ENCODE measurements around the gene DPP4. TPM values are rescaled to one million over a fixed set of nuclear protein-coding genes. Genes with fewer than 3 reads are reported as not detected.
A peak's percentile ranks its signal among the peaks of the same experiment; 100 is the strongest.

The DPP4 gene
- total and polyA plus RNA-seq, 2 of the 13 experiments (the other 11 are each of a cell fraction or from before 2014, with no cell fraction given): 39.4 to 109 TPM

DNA sequence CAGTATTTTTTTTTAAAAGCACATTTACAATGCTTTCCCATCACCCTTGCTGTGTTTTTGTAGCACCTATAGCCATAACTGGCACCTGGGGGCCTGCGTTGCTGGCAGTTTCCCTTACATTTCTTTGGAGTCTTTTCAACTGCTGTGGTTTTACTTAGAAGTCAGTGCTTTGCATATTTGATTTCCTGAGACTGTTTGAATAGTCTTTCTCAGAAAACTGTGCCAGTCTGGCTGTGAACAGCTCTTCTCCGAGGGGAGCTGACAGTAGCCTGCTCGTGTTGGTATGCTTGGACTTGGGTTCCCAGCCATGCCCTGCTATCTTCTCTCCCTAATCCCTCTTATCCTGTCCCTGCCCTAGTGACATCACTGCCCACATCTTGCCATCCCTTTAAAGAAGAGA is 81.5 kb downstream of the DPP4 start:
- Histone ChIP-seq H3K9me3 (ENCODE audit: low read length) (no peaks in the 10 kb centered on the region), H2AFZ (ENCODE audit: low read length) (no peak overlapping the region), H3K9ac (ENCODE audit: insufficient read depth, low read depth, low read length) (no peak overlapping the region), H3K27me3 (ENCODE audit: control insufficient read depth in 1 of 2, insufficient read depth in 2 of 2, low read length in 2 of 2) (no peaks in the 10 kb centered on the region), H4K20me1 (ENCODE audit: insufficient read depth, low read length) (no peaks in the 10 kb centered on the region), H3K27ac (ENCODE audit: extremely low read length, insufficient read depth, low read length) (no peak overlapping the region), H3K4me3 (replicated peaks in 1 of 3; ENCODE audit: insufficient read depth in 1 of 3, low read depth in 2 of 3, low read length in 3 of 3) (no peak overlapping the region), H3K79me2 (ENCODE audit: insufficient read depth, low read length) (no peaks in the 10 kb centered on the region), H3K4me2 (ENCODE audit: low read depth, low read length) (no peak overlapping the region), H3K4me1 (ENCODE audit: insufficient read depth, low read length) (peaks cover 21% of the 10 kb centered on the region), H3K36me3 (replicated peaks in 1 of 2; ENCODE audit: control insufficient read depth in 1 of 2, insufficient read depth in 2 of 2, low read length in 2 of 2) (peaks cover 0 to 16% of the 10 kb centered on the region in 2 experiments; a peak in 3 of 5 replicates)
- DNase-seq (ENCODE audit: low spot score) (no peak), FAIRE-seq (no peak), ATAC-seq (no peak)
- TSS peak; percentile 35 for BruUV-seq (replicated peaks)
- intact Hi-C loops (cut with micrococcal nuclease; ENCODE audit: unreplicated experiment): no loop called here
- TF ChIP-seq TGIF2 (CRISPR knock-in tag; IDR thresholded peaks at IDR 0.05) (no peak), SMYD3 (CRISPR knock-in tag; IDR thresholded peaks at IDR 0.05) (no peak), IKZF4 (CRISPR knock-in tag; IDR thresholded peaks at IDR 0.05; ENCODE audit: borderline replicate concordance, low read depth, not compliant biosample characterization) (no peak), HOXA7 (CRISPR knock-in tag; IDR thresholded peaks at IDR 0.05) (no peak), MAFK (conservative IDR thresholded peaks at IDR 0.05 in 1 of 2, IDR thresholded peaks at IDR 0.05 in 1 of 2; ENCODE audit: low read length in 2 of 2) (no peak), ZNF598 (CRISPR knock-in tag; IDR thresholded peaks at IDR 0.05; ENCODE audit: borderline replicate concordance) (no peak), ZNF556 (CRISPR knock-in tag; IDR thresholded peaks at IDR 0.05; ENCODE audit: borderline replicate concordance) (no peak), ZFP62 (CRISPR knock-in tag; IDR thresholded peaks at IDR 0.05) (no peak), NCOA1 (CRISPR knock-in tag; IDR thresholded peaks at IDR 0.05) (no peak), PHF8 (CRISPR knock-in tag; IDR thresholded peaks at IDR 0.05) (no peak)
- in situ Hi-C loops (cut with HindIII; ENCODE audit: extremely low pct_ligation_motif_present, low pct_unique_long_range_greater_than_20kb): loop anchor here (25.0 kb wide), 1 partner anchor 320 kb away; the partner anchor contains the start of gene IFIH1
- POLR2A ChIA-PET: no interaction called here
- WGBS (ENCODE audit: low lambda C conversion rate): 94% methylated on average over 3 of the region's 3 CpGs
- CTCF ChIA-PET (ENCODE audit: low intra/inter-chr PET ratio, low total read pairs): no interaction called here

DNA sequence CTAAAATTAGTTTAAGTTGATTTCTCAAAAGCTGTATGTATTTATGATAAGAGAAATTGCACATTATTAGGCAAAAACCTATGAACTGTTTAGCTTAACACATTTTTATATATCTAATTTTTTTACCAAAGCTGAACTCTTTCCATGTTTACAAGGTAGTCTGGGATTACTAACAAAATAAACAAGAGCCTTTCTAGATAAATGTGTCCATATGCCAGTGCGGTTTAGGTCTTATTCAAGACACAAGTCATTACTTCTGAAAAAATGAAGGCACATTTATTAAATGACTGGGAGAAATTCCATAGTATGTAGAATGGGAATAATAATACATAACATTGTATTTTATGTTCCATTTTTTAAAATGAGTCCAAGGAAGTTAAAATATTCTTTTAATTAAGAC is 82.0 kb downstream of the DPP4 start:
- intact Hi-C loops (cut with micrococcal nuclease; ENCODE audit: unreplicated experiment): no loop called here
- H3K27me3 ChIP-seq (ENCODE audit: control insufficient read depth in 1 of 2, insufficient read depth in 2 of 2, low read length in 2 of 2): no peaks in the 10 kb centered on the region
- no peaks in the 10 kb centered on the region for H3K9me3 ChIP-seq (ENCODE audit: low read length)
- FAIRE-seq (no peak), DNase-seq (ENCODE audit: low spot score) (no peak), ATAC-seq (no peak)
- no peaks in the 10 kb centered on the region for H3K79me2 ChIP-seq (ENCODE audit: insufficient read depth, low read length)
- POLR2A ChIA-PET: no interaction called here
- peaks cover 20% of the 10 kb centered on the region for H3K4me1 ChIP-seq (ENCODE audit: insufficient read depth, low read length)
- no peak overlapping the region for H2AFZ ChIP-seq (ENCODE audit: low read length)
- CTCF ChIA-PET (ENCODE audit: low intra/inter-chr PET ratio, low total read pairs): no interaction called here
- H3K36me3 ChIP-seq (replicated peaks in 1 of 2; ENCODE audit: control insufficient read depth in 1 of 2, insufficient read depth in 2 of 2, low read length in 2 of 2): peaks cover 0 to 16% of the 10 kb centered on the region in 2 experiments; a peak in 3 of 5 replicates
- H3K27ac ChIP-seq (ENCODE audit: extremely low read length, insufficient read depth, low read length): no peak overlapping the region
- H4K20me1 ChIP-seq (ENCODE audit: insufficient read depth, low read length): no peaks in the 10 kb centered on the region
- 94% methylated on average over 1 of the region's 1 CpG for WGBS (ENCODE audit: low lambda C conversion rate)
- no peak overlapping the region for H3K9ac ChIP-seq (ENCODE audit: insufficient read depth, low read depth, low read length)
- no peak overlapping the region for H3K4me3 ChIP-seq (replicated peaks in 1 of 3; ENCODE audit: insufficient read depth in 1 of 3, low read depth in 2 of 3, low read length in 3 of 3)
- no TSS peak for BruUV-seq (replicated peaks)
- in situ Hi-C loops (cut with HindIII; ENCODE audit: extremely low pct_ligation_motif_present, low pct_unique_long_range_greater_than_20kb): loop anchor here (25.0 kb wide), 1 partner anchor 320 kb away; the partner anchor contains the start of gene IFIH1
- H3K4me2 ChIP-seq (ENCODE audit: low read depth, low read length): no peak overlapping the region
- TF ChIP-seq, protein P1, sequence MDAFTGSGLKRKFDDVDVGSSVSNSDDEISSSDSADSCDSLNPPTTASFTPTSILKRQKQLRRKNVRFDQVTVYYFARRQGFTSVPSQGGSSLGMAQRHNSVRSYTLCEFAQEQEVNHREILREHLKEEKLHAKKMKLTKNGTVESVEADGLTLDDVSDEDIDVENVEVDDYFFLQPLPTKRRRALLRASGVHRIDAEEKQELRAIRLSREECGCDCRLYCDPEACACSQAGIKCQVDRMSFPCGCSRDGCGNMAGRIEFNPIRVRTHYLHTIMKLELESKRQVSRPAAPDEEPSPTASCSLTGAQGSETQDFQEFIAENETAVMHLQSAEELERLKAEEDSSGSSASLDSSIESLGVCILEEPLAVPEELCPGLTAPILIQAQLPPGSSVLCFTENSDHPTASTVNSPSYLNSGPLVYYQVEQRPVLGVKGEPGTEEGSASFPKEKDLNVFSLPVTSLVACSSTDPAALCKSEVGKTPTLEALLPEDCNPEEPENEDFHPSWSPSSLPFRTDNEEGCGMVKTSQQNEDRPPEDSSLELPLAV (CRISPR knock-in tag; conservative IDR thresholded peaks at IDR 0.05; ENCODE audit: low read depth): no peak
- TF ChIP-seq, protein P2, sequence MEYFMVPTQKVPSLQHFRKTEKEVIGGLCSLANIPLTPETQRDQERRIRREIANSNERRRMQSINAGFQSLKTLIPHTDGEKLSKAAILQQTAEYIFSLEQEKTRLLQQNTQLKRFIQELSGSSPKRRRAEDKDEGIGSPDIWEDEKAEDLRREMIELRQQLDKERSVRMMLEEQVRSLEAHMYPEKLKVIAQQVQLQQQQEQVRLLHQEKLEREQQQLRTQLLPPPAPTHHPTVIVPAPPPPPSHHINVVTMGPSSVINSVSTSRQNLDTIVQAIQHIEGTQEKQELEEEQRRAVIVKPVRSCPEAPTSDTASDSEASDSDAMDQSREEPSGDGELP (IDR thresholded peaks at IDR 0.05; ENCODE audit: borderline replicate concordance, low read depth): no peak
- TF ChIP-seq, protein P3, sequence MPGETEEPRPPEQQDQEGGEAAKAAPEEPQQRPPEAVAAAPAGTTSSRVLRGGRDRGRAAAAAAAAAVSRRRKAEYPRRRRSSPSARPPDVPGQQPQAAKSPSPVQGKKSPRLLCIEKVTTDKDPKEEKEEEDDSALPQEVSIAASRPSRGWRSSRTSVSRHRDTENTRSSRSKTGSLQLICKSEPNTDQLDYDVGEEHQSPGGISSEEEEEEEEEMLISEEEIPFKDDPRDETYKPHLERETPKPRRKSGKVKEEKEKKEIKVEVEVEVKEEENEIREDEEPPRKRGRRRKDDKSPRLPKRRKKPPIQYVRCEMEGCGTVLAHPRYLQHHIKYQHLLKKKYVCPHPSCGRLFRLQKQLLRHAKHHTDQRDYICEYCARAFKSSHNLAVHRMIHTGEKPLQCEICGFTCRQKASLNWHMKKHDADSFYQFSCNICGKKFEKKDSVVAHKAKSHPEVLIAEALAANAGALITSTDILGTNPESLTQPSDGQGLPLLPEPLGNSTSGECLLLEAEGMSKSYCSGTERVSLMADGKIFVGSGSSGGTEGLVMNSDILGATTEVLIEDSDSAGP (CRISPR knock-in tag; IDR thresholded peaks at IDR 0.05; ENCODE audit: borderline replicate concordance): no peak
- no peak for TF ChIP-seq FOXK1 (CRISPR knock-in tag; IDR thresholded peaks at IDR 0.05; ENCODE audit: borderline replicate concordance, low read depth)
